ENCODE data around the gene MYH13. TPM values are rescaled to one million over a fixed set of nuclear protein-coding genes. Genes with fewer than 3 reads are reported as not detected.

The MYH13 gene
- total RNA-seq, 2 donors from 2014 or later = not detected

DNA sequence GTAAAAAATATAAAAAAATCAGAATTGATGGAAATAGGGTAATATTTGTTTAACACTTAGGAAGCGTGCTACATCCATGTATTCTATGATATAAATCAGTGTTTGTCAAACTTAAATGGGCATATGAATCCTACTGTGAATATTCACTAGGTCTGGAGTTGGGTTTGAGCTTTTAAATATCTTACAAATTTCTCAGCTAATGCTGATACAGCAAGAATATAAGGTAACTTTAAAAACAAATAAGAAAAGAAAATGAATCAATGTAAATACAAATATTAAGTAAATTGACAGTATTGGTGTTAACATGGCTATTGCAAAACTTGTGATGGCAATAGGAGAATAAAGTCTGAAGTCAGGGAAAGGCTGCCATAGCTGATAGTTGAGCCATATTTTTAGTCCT, 3.6 kb downstream of the MYH13 start:
- intact Hi-C loops (cut with DNase I) = no loop called here

DNA sequence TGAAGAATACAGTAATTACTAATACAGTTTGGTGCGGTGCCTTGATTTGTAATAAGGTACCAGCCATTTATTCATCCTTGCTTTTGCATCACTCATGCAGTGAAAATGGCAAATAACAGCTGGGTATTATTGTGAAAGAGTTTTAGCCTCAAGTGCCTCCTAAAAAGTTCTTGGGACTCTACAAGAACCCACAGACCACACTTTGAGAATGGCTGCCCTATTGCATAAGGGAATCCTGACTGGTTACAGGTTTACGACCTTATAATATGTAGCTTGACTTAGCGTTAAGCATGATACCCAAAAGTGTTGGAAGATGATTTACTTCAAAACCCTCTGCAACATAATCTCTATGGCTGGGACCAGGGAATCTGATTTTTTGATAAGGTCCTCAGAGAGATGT, 4.2 kb downstream of the MYH13 start:
- Histone ChIP-seq H3K9me3 (no peaks in the 10 kb centered on the region), H3K4me3 (no peak overlapping the region), H3K27ac (no peak overlapping the region), H3K4me1 (no peaks in the 10 kb centered on the region), H3K36me3 (replicated peaks in 1 of 2; ENCODE audit: insufficient read depth in 1 of 2, low read depth in 2 of 2) (no peaks in the 10 kb centered on the region), H3K27me3 (no peaks in the 10 kb centered on the region)
- TF ChIP-seq, protein P1, sequence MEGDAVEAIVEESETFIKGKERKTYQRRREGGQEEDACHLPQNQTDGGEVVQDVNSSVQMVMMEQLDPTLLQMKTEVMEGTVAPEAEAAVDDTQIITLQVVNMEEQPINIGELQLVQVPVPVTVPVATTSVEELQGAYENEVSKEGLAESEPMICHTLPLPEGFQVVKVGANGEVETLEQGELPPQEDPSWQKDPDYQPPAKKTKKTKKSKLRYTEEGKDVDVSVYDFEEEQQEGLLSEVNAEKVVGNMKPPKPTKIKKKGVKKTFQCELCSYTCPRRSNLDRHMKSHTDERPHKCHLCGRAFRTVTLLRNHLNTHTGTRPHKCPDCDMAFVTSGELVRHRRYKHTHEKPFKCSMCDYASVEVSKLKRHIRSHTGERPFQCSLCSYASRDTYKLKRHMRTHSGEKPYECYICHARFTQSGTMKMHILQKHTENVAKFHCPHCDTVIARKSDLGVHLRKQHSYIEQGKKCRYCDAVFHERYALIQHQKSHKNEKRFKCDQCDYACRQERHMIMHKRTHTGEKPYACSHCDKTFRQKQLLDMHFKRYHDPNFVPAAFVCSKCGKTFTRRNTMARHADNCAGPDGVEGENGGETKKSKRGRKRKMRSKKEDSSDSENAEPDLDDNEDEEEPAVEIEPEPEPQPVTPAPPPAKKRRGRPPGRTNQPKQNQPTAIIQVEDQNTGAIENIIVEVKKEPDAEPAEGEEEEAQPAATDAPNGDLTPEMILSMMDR (IDR thresholded peaks at IDR 0.05) = no peak
- no peak for TF ChIP-seq POLR2A (IDR thresholded peaks at IDR 0.05)
- no peak for DNase-seq
- 81 to 92% methylated on average over 3 of the region's 3 CpGs for WGBS, 2 donors
- no peak for ATAC-seq
- intact Hi-C loops (cut with DNase I) = no loop called here

More for the DNA sequence above, 3.6 kb downstream of the MYH13 start:
- Histone ChIP-seq H3K4me3 (no peak overlapping the region), H3K9me3 (no peaks in the 10 kb centered on the region), H3K36me3 (replicated peaks in 1 of 2; ENCODE audit: insufficient read depth in 1 of 2, low read depth in 2 of 2) (no peaks in the 10 kb centered on the region), H3K27me3 (no peaks in the 10 kb centered on the region), H3K27ac (no peak overlapping the region), H3K4me1 (no peaks in the 10 kb centered on the region)
- WGBS, 2 donors = 53 to 58% methylated on average over 1 of the region's 1 CpG
- TF ChIP-seq, protein P1 (IDR thresholded peaks at IDR 0.05) = no peak
- TF ChIP-seq POLR2A (IDR thresholded peaks at IDR 0.05) = no peak
- DNase-seq (no peak), ATAC-seq (no peak)

DNA sequence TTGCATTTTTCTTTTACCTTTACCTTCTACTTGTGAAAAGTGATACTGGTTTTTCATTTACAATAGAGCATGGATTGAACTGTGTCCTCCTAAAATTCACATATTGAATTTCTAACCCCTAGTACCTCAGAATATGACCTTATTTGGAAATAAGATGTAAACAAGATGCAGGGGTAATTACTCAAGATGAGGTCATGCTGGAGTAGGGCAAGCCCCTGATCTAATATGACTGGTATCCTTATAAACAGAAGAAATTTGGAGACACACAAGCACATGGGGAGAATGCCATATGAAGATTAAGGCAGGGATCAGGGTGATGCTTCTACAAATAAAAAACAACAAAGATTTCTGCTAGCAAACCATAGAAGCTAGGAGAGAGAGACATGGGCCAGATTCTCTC, 12.2 kb downstream of the MYH13 start:
- ATAC-seq = no peak
- DNase-seq = no peak
- no peak overlapping the region for H3K4me3 ChIP-seq
- no peaks in the 10 kb centered on the region for H3K9me3 ChIP-seq
- H3K36me3 ChIP-seq (replicated peaks in 1 of 2; ENCODE audit: insufficient read depth in 1 of 2, low read depth in 2 of 2) = no peaks in the 10 kb centered on the region
- H3K27me3 ChIP-seq = no peaks in the 10 kb centered on the region
- TF ChIP-seq, protein P1 (IDR thresholded peaks at IDR 0.05) = no peak
- TF ChIP-seq POLR2A (IDR thresholded peaks at IDR 0.05) = no peak
- intact Hi-C loops (cut with DNase I) = no loop called here
- H3K27ac ChIP-seq = no peak overlapping the region
- H3K4me1 ChIP-seq = no peaks in the 10 kb centered on the region

DNA sequence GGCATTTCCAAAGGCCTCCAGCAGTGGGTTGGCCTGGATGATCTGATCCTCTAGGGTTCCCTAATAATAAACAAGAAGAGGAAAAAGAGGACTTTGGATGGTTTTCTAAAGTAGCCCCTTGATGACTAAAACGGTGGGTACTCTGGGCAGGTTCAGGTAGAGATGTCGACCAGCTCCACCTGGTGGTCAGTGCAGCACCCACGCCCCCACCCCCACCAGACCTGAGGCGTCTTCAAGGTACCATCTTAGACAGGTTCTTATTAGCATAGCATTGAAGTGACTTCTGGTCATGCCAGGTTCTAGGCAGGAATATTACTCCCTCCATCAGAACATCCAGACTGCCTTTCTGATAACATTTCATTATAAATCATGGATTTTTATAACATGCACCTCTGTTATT, 15.0 kb downstream of the MYH13 start:
- H3K36me3 ChIP-seq (replicated peaks in 1 of 2; ENCODE audit: insufficient read depth in 1 of 2, low read depth in 2 of 2) = no peaks in the 10 kb centered on the region
- intact Hi-C loops (cut with DNase I) = no loop called here
- TF ChIP-seq, protein P1 (IDR thresholded peaks at IDR 0.05) = peak in 6 of 7 experiments; percentile 23 to 37 (median 30)
- TF ChIP-seq POLR2A (IDR thresholded peaks at IDR 0.05) = no peak
- H3K4me1 ChIP-seq = no peaks in the 10 kb centered on the region
- 5 to 12% methylated on average over 4 of the region's 4 CpGs for WGBS, 2 donors
- no peak overlapping the region for H3K4me3 ChIP-seq
- DNase-seq (peak in 2 of 4 donors; percentile 12 to 44), ATAC-seq (no peak)
- H3K9me3 ChIP-seq = no peaks in the 10 kb centered on the region
- H3K27ac ChIP-seq = no peak overlapping the region
- H3K27me3 ChIP-seq = no peaks in the 10 kb centered on the region

DNA sequence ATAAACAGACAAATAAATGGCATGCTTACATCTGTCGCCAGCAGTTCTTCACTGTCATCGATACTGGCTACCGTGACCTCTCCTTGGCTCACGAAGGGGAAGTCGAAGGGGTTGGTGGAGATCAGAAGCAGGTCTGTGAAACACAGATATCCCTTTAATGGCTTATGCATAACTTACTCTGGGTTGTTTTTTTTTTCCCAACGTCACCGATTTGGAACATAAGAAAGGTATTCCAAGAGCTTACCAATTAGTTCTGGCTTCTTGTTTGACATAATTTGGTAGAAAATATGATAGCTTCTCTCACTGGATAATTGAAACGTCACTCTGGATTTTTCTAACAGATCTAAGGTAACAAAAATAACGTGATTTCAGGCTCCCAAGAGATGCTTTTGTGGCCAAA, 18.2 kb downstream of the MYH13 start:
- DNase-seq (no peak), ATAC-seq (no peak)
- intact Hi-C loops (cut with DNase I) = no loop called here
- H3K4me3 ChIP-seq = no peak overlapping the region
- H3K9me3 ChIP-seq = no peaks in the 10 kb centered on the region
- H3K27ac ChIP-seq = no peak overlapping the region
- TF ChIP-seq, protein P1 (IDR thresholded peaks at IDR 0.05) = no peak
- TF ChIP-seq POLR2A (IDR thresholded peaks at IDR 0.05) = no peak
- 64 to 68% methylated on average over 9 of the region's 9 CpGs for WGBS, 2 donors
- H3K36me3 ChIP-seq (replicated peaks in 1 of 2; ENCODE audit: insufficient read depth in 1 of 2, low read depth in 2 of 2) = no peaks in the 10 kb centered on the region
- H3K4me1 ChIP-seq = no peaks in the 10 kb centered on the region
- no peaks in the 10 kb centered on the region for H3K27me3 ChIP-seq

Measured in body of pancreas (tissue), 4 donors.